Activated T-helper 1 cell treated with anti-CD3 and anti-CD28 coated beads, Interleukin-12 subunit alpha, Interleukin-12 subunit beta, Interleukin-2, Interleukin-4 antibody, amounts not matched to agents 30 ng/mL and 10 ng/mL and 1 ng/mL, durations not matched to agents 14 hours and 24 hours and 36 hours (primary cell): Measurements from ENCODE around the gene PPP1R18. TPM values are rescaled to one million over a fixed set of nuclear protein-coding genes. Genes with fewer than 3 reads are reported as not detected.

Source experiments
- DNase-seq: peaks from one replicate; pipeline ENCODE4 v3.0.0; 2021; ENCODE audit warnings: low spot score
- H3K27ac Mint-ChIP-seq: one replicate; pipeline ENCODE4 v1.8.0; 2021; ENCODE audit warnings: mild to moderate bottlenecking, mixed read lengths
- H3K27me3 Mint-ChIP-seq: one replicate; pipeline ENCODE4 v1.8.0; 2022; ENCODE audit warnings: mild to moderate bottlenecking, moderate library complexity, mixed read lengths; ENCODE audit not compliant: insufficient read depth
- H3K36me3 Mint-ChIP-seq: one replicate; pipeline ENCODE4 v1.8.0; 2021; ENCODE audit warnings: low read depth, mixed read lengths
- H3K4me1 Mint-ChIP-seq: one replicate; pipeline ENCODE4 v1.8.0; 2021; ENCODE audit warnings: low read depth, mixed read lengths
- H3K4me3 Mint-ChIP-seq: one replicate; pipeline ENCODE4 v1.8.0; 2021; ENCODE audit warnings: mild to moderate bottlenecking, moderate library complexity, mixed read lengths
- H3K9me3 Mint-ChIP-seq: one replicate; pipeline ENCODE4 v1.8.0; 2021; ENCODE audit warnings: mixed read lengths
- intact Hi-C: fragments of 100-400 bp; cut with micrococcal nuclease; formaldehyde crosslinking; loops from one replicate; pipeline ENCODE4 v1.15.1; 2024
- total RNA-seq: library from RNA; stranded (reverse); gene quantifications from 2 replicates; pipeline ENCODE4 v1.2.3, GENCODE V29; 2022

PPP1R18 gene
- total RNA-seq, 1 donor from 2014 or later: 213 TPM

- Mint-ChIP-seq H3K4me1 (peaks cover 41% of the 10 kb centered on the region), H3K9me3 (no peaks in the 10 kb centered on the region), H3K36me3 (peaks cover 3% of the 10 kb centered on the region), H3K27me3 (peaks cover 2% of the 10 kb centered on the region), H3K4me3 (peak overlapping the region; percentile 83), H3K27ac (peak overlapping the region; percentile 52)
- DNase-seq: no peak
- intact Hi-C loops: loop anchor here (1.0 kb wide), 1 partner anchor 12 kb away; no protein-coding TSS in a partner anchor
Observed at GRCh38 chr6:30691208-30691847, 4.9 kb upstream of the PPP1R18 start.

DNA sequence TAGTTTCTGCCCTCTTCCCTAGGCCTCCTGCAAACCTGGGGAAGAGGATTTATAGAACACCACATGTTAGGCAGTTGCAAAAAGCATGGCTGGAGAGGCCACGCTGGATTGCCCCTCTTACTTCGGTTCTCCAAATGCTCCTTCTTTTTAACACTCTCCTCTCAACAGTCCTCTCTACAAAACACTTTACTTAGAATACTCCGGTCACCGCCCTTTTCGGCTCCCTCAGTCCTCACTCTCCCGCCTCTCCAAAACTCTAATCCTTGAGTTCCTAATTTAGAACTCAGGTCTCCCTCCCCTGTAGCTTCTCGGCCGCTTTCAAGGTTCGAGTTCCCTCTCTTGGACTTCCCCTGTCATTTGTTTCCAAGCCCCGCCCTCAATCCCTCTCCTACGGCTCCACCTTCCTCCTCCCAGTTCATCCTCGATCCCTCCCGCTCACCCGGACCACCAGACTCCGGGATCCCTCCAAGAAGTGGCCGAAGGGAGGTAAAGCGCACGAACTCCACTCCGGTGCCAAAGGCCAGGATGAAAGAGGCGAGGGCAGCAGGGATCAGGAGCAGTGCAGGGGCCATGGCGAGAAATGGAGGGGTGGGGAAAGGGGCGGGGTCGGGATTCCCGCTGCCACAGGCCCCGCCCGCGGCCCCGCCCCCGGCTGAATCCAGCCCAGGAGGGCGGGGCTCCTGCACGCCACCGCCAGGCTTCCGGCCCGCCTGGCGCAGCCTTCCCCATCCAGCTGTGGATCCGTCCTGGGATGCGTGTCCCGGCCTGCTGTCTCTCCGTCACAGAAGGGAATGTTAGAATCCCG lies 4.2 kb upstream of the PPP1R18 start, which contains the start of gene NRM:
Gene NRM, minus strand, starts transcription at position 582 of the 805 bp plus-strand sequence. Its CDS starts 10 bp downstream, at position 572.
- H3K4me1 Mint-ChIP-seq: peaks cover 41% of the 10 kb centered on the region
- H3K27me3 Mint-ChIP-seq: peaks cover 2% of the 10 kb centered on the region
- peaks cover 9% of the 10 kb centered on the region for H3K36me3 Mint-ChIP-seq
- H3K27ac Mint-ChIP-seq: peak within 1 kb of the TSS; percentile 90
- no peaks in the 10 kb centered on the region for H3K9me3 Mint-ChIP-seq
- peak; percentile 66 for DNase-seq
- intact Hi-C loops: loop anchor here (1.0 kb wide), 3 partner anchors 8 to 218 kb away; partner anchors contain the start of gene GTF2H4
- H3K4me3 Mint-ChIP-seq: peak within 1 kb of the TSS; percentile 94

- Mint-ChIP-seq H3K4me3 (peak overlapping the region; percentile 94), H3K9me3 (no peaks in the 10 kb centered on the region), H3K36me3 (peaks cover 15% of the 10 kb centered on the region), H3K4me1 (peaks cover 47% of the 10 kb centered on the region), H3K27ac (no peak overlapping the region), H3K27me3 (peaks cover 2% of the 10 kb centered on the region)
- DNase-seq: no peak
- intact Hi-C loops: loop anchor here (1.0 to 10.0 kb wide), 4 partner anchors 8 to 625 kb away; partner anchors contain the start of genes GTF2H4, POLR1H, PPP1R11 and TRIM39
Observed at GRCh38 chr6:30689985-30690384, 3.5 kb upstream of the PPP1R18 start.

DNA sequence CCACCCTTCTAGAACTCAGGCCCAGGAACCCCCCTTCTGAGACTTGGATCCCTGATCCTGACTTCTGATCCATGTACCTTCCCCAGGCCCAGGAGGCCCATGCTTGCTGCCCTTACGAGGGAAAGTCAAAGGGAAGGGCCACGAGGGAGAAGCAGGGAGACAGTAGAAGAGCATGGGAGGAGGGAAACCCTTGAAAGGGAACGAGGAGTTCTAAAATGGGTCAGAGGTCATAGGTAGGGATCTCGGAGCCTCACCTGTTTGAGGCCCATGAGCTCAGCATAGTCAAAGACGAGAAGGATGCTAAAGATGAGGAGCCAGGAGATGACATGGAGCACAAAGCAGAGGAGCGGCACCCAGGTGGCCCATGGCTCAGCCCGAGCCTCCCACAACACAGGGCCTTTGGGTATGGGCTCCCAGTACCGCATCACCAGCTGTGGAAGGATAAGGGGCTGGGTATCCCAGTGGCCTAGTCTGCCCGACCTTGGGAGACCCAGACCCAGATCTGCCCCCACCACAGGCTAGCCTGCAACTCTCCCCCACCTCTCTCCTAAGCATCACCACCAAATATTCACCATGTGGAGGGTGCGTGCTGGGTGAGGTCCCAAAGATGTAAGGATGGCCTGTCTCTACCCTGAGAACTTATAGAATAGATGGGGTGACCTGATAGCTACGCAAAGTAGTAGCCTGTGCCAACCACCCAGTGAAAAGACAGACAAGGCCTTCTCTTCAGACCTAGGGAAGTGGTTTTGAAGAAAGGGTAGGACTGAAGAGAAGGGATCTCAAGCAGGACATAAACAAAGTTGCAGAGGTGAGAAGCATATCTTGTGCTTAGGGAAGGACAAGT lies 2.8 kb upstream of the PPP1R18 start:
- Mint-ChIP-seq H3K9me3 (no peaks in the 10 kb centered on the region), H3K36me3 (peaks cover 20% of the 10 kb centered on the region)

GRCh38 chr6:30688569-30688968 lies 2.1 kb upstream of the PPP1R18 start:
- Mint-ChIP-seq H3K9me3 (no peaks in the 10 kb centered on the region), H3K36me3 (peaks cover 27% of the 10 kb centered on the region), H3K27me3 (no peaks in the 10 kb centered on the region), H3K4me1 (peaks cover 50% of the 10 kb centered on the region), H3K4me3 (peak overlapping the region; percentile 94), H3K27ac (peak overlapping the region; percentile 87)
- intact Hi-C loops: loop anchor here (10.0 kb wide), 2 partner anchors 364 to 624 kb away; partner anchors contain the start of genes POLR1H, PPP1R11 and TRIM39
- no peak for DNase-seq

More for the DNA sequence above, 2.8 kb upstream of the PPP1R18 start:
- Mint-ChIP-seq H3K27ac (peak overlapping the region; percentile 43), H3K4me1 (peaks cover 50% of the 10 kb centered on the region), H3K27me3 (no peaks in the 10 kb centered on the region), H3K4me3 (peak overlapping the region; percentile 94)
- DNase-seq: no peak
- intact Hi-C loops: loop anchor here (10.0 kb wide), 2 partner anchors 364 to 624 kb away; partner anchors contain the start of genes POLR1H, PPP1R11 and TRIM39

DNA sequence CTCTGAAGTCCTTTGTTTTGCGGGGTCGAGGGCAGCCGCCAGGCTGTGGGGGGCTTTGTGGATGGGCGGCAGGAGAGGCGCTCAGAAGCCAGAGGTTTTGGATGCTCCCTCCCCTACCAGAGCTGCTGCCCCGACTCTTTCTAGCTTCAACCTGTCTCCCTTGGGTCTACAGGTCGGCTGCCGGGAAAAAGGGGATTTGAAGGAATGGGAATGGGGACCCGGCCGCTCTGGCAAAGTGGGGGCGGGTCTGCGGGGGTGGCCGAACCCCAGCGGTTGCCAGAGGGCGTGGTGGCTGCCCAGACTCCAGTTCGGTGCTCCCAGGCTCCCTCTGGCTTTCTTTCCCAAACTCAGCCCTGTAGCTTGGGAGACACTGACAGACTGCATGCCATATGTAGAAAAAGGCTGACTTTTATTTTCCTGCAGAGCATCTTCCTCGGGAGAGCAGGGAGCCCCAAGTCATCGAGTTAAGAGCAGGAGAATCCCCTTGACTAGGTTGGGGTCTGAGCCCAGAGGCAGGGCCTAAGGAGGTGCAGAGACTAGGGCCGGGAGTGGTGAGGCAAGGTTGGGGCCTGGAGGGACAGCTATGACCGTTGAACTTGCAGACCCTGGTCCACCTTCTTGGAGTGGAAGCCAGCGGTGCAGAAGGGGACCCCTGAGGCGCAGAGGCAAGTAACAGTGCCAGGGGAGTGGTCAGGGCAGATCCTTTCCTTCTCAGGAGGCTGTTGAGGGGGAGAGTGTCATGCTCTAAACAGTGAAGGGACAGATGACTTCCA lies 1.4 kb upstream of the PPP1R18 start:
- Mint-ChIP-seq H3K27ac (peak overlapping the region; percentile 87), H3K4me1 (peaks cover 50% of the 10 kb centered on the region), H3K27me3 (no peaks in the 10 kb centered on the region), H3K36me3 (peaks cover 33% of the 10 kb centered on the region), H3K4me3 (peak overlapping the region; percentile 94), H3K9me3 (no peaks in the 10 kb centered on the region)
- intact Hi-C loops: loop anchor here (1.0 to 10.0 kb wide), 4 partner anchors 29 to 623 kb away; partner anchors contain the start of genes ABCF1, MDC1, POLR1H and PPP1R11
- DNase-seq: no peak

GRCh38 chr6:30686908-30687658 lies 638 bp upstream of the PPP1R18 start:
- peaks cover 37% of the 10 kb centered on the region for H3K36me3 Mint-ChIP-seq

DNA sequence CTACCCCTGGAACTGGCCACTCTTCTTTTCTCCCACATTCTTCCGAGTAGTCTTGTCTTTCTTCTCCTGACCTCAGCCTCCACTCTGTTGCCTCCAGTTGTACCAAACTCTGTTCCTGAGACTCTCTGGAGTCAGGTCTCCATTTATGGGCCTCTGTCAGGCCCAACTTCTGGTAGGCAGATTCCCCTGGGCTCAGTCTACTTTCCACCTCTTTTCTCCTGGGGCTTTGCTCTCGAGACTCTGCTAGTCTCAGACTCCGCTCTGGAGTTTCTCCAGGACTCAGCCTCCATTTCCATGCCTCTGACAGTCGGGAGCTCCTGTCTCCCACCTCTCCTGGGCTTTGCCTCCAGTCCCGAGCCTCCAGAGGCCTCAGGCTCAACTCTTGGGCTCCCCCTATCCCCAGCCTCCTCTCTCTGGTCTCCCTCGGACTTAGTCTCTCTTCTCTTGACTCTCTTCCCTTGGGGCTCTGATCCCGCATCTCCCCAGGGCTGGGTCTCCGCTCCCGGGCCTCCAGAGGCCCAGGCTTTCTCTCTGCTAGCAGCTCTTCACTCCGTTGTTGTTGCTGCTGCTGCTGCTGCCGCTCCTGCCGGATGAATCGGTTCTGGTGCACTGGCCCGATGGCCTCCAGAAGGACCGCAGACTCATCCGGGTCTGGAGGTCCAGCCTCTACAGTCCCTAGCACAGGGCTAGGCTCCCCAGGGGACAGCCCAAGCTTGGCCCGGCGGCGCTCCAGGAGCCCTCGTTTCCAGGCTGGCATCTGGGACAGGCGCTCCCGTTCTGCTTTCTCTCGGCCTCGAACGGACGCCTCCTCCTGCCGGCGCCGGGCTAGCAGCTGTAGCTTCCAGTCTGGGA lies 1.1 kb downstream of the PPP1R18 start:
- no peaks in the 10 kb centered on the region for H3K27me3 Mint-ChIP-seq
- H3K4me1 Mint-ChIP-seq: peaks cover 46% of the 10 kb centered on the region
- H3K4me3 Mint-ChIP-seq: peak overlapping the region; percentile 94
- no peak for DNase-seq
- no peaks in the 10 kb centered on the region for H3K9me3 Mint-ChIP-seq
- H3K27ac Mint-ChIP-seq: peak overlapping the region; percentile 92
- intact Hi-C loops: loop anchor here (1.0 to 10.0 kb wide), 8 partner anchors 38 to 621 kb away; partner anchors contain the start of genes ABCF1, C6orf136, GTF2H4 and MRPS18B
- H3K36me3 Mint-ChIP-seq: peaks cover 49% of the 10 kb centered on the region

More at GRCh38 chr6:30686908-30687658, 638 bp upstream of the PPP1R18 start:
- Mint-ChIP-seq H3K27me3 (no peaks in the 10 kb centered on the region), H3K9me3 (no peaks in the 10 kb centered on the region), H3K4me1 (peaks cover 50% of the 10 kb centered on the region), H3K4me3 (peak overlapping the region; percentile 94), H3K27ac (peak overlapping the region; percentile 87)
- peak; percentile 83 for DNase-seq
- intact Hi-C loops: loop anchor here (1.0 to 10.0 kb wide), 9 partner anchors 30 to 622 kb away; partner anchors contain the start of genes ABCF1, C6orf136, GTF2H4 and MDC1

GRCh38 chr6:30684386-30685156 lies 1.9 kb downstream of the PPP1R18 start:
- DNase-seq: peak; percentile 45
- Mint-ChIP-seq H3K9me3 (no peaks in the 10 kb centered on the region), H3K36me3 (peaks cover 57% of the 10 kb centered on the region), H3K4me3 (peak overlapping the region; percentile 94), H3K27ac (peak overlapping the region; percentile 92), H3K27me3 (no peaks in the 10 kb centered on the region), H3K4me1 (peaks cover 46% of the 10 kb centered on the region)
- intact Hi-C loops: loop anchor here (5.0 to 10.0 kb wide), 3 partner anchors 360 to 808 kb away; partner anchors contain the start of genes POLR1H, PPP1R11 and TRIM39

- H3K9me3 Mint-ChIP-seq: no peaks in the 10 kb centered on the region
- peaks cover 63% of the 10 kb centered on the region for H3K36me3 Mint-ChIP-seq
- no peak for DNase-seq
- intact Hi-C loops: loop anchor here (2.0 to 10.0 kb wide), 4 partner anchors 231 to 808 kb away; partner anchors contain the start of genes POLR1H, PPP1R11, TRIM39 and VARS2
- no peaks in the 10 kb centered on the region for H3K27me3 Mint-ChIP-seq
- H3K27ac Mint-ChIP-seq: peak overlapping the region; percentile 92
- peaks cover 46% of the 10 kb centered on the region for H3K4me1 Mint-ChIP-seq
- peak overlapping the region; percentile 94 for H3K4me3 Mint-ChIP-seq
Observed at GRCh38 chr6:30683980-30684338, 2.5 kb downstream of the PPP1R18 start.
